ENCODE data around the gene RAI1.

DNA sequence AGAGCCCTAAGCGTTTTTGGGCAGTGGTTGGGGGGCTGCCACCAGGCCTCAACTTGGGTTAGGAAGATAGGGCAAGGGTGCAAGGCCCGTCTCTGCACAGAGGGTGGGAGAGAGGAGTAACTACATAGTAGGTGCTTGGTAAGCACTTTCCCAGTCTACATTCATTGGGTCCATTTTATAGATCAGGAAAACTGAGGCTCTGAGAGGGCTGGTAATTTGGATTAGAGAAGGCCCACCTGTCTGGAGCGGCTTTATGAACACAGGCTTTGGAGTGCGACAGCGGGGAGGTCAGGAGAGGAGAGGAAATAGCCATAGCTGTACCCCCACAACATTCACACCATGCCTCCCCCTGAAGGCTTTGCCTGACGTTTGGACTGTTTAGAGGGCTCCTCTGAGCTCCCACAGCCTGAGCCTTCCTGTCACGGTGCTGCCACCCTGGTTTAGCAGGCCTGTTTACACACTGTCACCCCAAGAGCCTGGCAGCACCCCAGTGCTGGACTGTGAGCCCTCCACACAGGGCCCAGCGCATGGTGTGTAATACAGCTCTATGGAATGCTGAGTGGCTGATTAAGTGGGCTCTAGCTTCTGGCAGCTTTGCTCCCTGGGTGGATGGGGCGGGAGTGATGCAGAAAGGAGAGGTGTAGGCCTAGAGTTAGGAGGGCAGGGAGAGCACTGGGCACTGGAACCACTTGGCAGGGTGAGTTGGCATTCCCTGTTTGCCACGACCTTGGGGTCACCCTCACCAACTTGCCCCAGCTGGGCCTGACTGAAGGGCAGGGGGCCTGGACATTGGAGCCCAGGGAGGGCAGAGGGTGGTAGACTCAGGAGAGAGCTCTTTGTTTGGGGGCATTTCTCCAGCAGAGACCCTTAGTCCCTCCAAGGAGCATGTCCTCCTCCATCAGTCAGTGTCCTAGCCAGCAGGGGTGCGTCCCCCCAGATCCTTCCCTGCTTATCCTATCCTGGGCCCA, 73.7 kb downstream of the RAI1 start:
- TF ChIP-seq POLR2AphosphoS5 (IDR thresholded peaks at IDR 0.05; ENCODE audit: insufficient read depth in 1 of 2, low read depth in 1 of 2), result no peak
- TF ChIP-seq, protein P1, sequence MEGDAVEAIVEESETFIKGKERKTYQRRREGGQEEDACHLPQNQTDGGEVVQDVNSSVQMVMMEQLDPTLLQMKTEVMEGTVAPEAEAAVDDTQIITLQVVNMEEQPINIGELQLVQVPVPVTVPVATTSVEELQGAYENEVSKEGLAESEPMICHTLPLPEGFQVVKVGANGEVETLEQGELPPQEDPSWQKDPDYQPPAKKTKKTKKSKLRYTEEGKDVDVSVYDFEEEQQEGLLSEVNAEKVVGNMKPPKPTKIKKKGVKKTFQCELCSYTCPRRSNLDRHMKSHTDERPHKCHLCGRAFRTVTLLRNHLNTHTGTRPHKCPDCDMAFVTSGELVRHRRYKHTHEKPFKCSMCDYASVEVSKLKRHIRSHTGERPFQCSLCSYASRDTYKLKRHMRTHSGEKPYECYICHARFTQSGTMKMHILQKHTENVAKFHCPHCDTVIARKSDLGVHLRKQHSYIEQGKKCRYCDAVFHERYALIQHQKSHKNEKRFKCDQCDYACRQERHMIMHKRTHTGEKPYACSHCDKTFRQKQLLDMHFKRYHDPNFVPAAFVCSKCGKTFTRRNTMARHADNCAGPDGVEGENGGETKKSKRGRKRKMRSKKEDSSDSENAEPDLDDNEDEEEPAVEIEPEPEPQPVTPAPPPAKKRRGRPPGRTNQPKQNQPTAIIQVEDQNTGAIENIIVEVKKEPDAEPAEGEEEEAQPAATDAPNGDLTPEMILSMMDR (IDR thresholded peaks at IDR 0.05), result no peak
